ES-I3 (cell line): ENCODE measurements around the gene ESF1.

Experiments
- H3K36me3 ChIP-seq: 2 replicates; pipeline ENCODE4 v1.6.1; 2013; ENCODE audit warnings: mild to moderate bottlenecking, low read length, control low read depth, moderate library complexity; ENCODE audit not compliant: insufficient read depth
- H3K4me1 ChIP-seq: 2 replicates; pipeline ENCODE4 v1.6.1; 2013; ENCODE audit warnings: mild to moderate bottlenecking, control low read depth, low read length; ENCODE audit not compliant: insufficient read depth
- H3K9ac ChIP-seq: 2 replicates; pipeline ENCODE4 v1.6.1; 2013; ENCODE audit warnings: low read depth, mild to moderate bottlenecking, low read length, moderate library complexity
- H3K9me3 ChIP-seq: 2 replicates; pipeline ENCODE4 v1.6.1; 2013; ENCODE audit warnings: mild to moderate bottlenecking, low read length, moderate library complexity; ENCODE audit not compliant: control insufficient read depth, insufficient read depth

Gene ESF1

GRCh38 chr20:13692802-13693736 lies 91.7 kb downstream of the ESF1 start:
- Histone ChIP-seq H3K4me1 (no peaks in the 10 kb centered on the region), H3K9ac (no peak overlapping the region), H3K9me3 (no peaks in the 10 kb centered on the region), H3K36me3 (no peaks in the 10 kb centered on the region)

GRCh38 chr20:13690943-13691342 lies 93.8 kb downstream of the ESF1 start:
- H3K36me3 ChIP-seq = no peaks in the 10 kb centered on the region
- no peaks in the 10 kb centered on the region for H3K9me3 ChIP-seq
- no peaks in the 10 kb centered on the region for H3K4me1 ChIP-seq
- no peak overlapping the region for H3K9ac ChIP-seq

- no peak overlapping the region for H3K9ac ChIP-seq
- no peaks in the 10 kb centered on the region for H3K4me1 ChIP-seq
- no peaks in the 10 kb centered on the region for H3K36me3 ChIP-seq
- H3K9me3 ChIP-seq = no peaks in the 10 kb centered on the region
Observed at GRCh38 chr20:13687815-13688214, 96.9 kb downstream of the ESF1 start.

- Histone ChIP-seq H3K4me1 (no peaks in the 10 kb centered on the region), H3K9ac (no peak overlapping the region), H3K9me3 (no peaks in the 10 kb centered on the region), H3K36me3 (no peaks in the 10 kb centered on the region)
Observed at GRCh38 chr20:13685623-13686022, 99.1 kb downstream of the ESF1 start.

GRCh38 chr20:13684566-13685222 lies 100.0 kb downstream of the ESF1 start:
- no peaks in the 10 kb centered on the region for H3K36me3 ChIP-seq
- no peaks in the 10 kb centered on the region for H3K9me3 ChIP-seq
- H3K9ac ChIP-seq = no peak overlapping the region

GRCh38 chr20:13683833-13684232 lies 100.9 kb downstream of the ESF1 start:
- H3K4me1 ChIP-seq = no peaks in the 10 kb centered on the region
- no peak overlapping the region for H3K9ac ChIP-seq
- H3K36me3 ChIP-seq = no peaks in the 10 kb centered on the region
- no peaks in the 10 kb centered on the region for H3K9me3 ChIP-seq

More at GRCh38 chr20:13684566-13685222, 100.0 kb downstream of the ESF1 start:
- no peaks in the 10 kb centered on the region for H3K4me1 ChIP-seq

- no peaks in the 10 kb centered on the region for H3K9me3 ChIP-seq
- H3K36me3 ChIP-seq = no peaks in the 10 kb centered on the region
- no peak overlapping the region for H3K9ac ChIP-seq
- no peaks in the 10 kb centered on the region for H3K4me1 ChIP-seq
Observed at GRCh38 chr20:13681248-13682125, 103.2 kb downstream of the ESF1 start.

- H3K9ac ChIP-seq = no peak overlapping the region
- H3K36me3 ChIP-seq = no peaks in the 10 kb centered on the region
- H3K4me1 ChIP-seq = no peaks in the 10 kb centered on the region
- no peaks in the 10 kb centered on the region for H3K9me3 ChIP-seq
Observed at GRCh38 chr20:13678944-13679343, 105.8 kb downstream of the ESF1 start.

GRCh38 chr20:13677241-13677640 lies 107.5 kb downstream of the ESF1 start:
- Histone ChIP-seq H3K9me3 (no peaks in the 10 kb centered on the region), H3K36me3 (no peaks in the 10 kb centered on the region), H3K9ac (no peak overlapping the region), H3K4me1 (no peaks in the 10 kb centered on the region)

- Histone ChIP-seq H3K4me1 (no peaks in the 10 kb centered on the region), H3K36me3 (no peaks in the 10 kb centered on the region), H3K9me3 (no peaks in the 10 kb centered on the region), H3K9ac (no peak overlapping the region)
Observed at GRCh38 chr20:13676682-13677081, 108.0 kb downstream of the ESF1 start.

- no peaks in the 10 kb centered on the region for H3K36me3 ChIP-seq
- H3K9me3 ChIP-seq = no peaks in the 10 kb centered on the region
- no peaks in the 10 kb centered on the region for H3K4me1 ChIP-seq
- H3K9ac ChIP-seq = no peak overlapping the region
Observed at GRCh38 chr20:13672690-13673089, 112.0 kb downstream of the ESF1 start.

GRCh38 chr20:13671916-13672378 lies 112.8 kb downstream of the ESF1 start:
- Histone ChIP-seq H3K9ac (no peak overlapping the region), H3K4me1 (no peaks in the 10 kb centered on the region), H3K36me3 (no peaks in the 10 kb centered on the region), H3K9me3 (no peaks in the 10 kb centered on the region)

- H3K9me3 ChIP-seq = no peaks in the 10 kb centered on the region
- no peaks in the 10 kb centered on the region for H3K36me3 ChIP-seq
- H3K9ac ChIP-seq = no peak overlapping the region
- H3K4me1 ChIP-seq = no peaks in the 10 kb centered on the region
Observed at GRCh38 chr20:13671512-13671911, 113.2 kb downstream of the ESF1 start.

- Histone ChIP-seq H3K36me3 (no peaks in the 10 kb centered on the region), H3K4me1 (no peaks in the 10 kb centered on the region), H3K9ac (no peak overlapping the region)
Observed at GRCh38 chr20:13670160-13670559, 114.6 kb downstream of the ESF1 start.

More at GRCh38 chr20:13670160-13670559, 114.6 kb downstream of the ESF1 start:
- no peaks in the 10 kb centered on the region for H3K9me3 ChIP-seq
